GM13977 (cell line): Measurements from ENCODE around the gene ZFHX3.

Source experiments
- DNase-seq: peaks from one replicate; pipeline ENCODE4 v3.0.0; 2012; ENCODE audit warnings: low spot score
- in situ Hi-C: fragments of 300-500 bp; cut with MboI; formaldehyde crosslinking; loops from one replicate; pipeline ENCODE4 v1.12.0; 2022; ENCODE audit warnings: low sequenced_read_pairs, low pct_unique_long_range_greater_than_20kb, mixed read lengths, inconsistent platforms; ENCODE audit not compliant: unreplicated experiment
- TF ChIP-seq, protein P1 (sequence below): IDR thresholded peaks from 2 replicates; pipeline ENCODE4 v1.5.1; 2012; ENCODE audit warnings: mild to moderate bottlenecking, control low read depth; ENCODE audit not compliant: insufficient read depth; ENCODE audit errors: extremely low read depth, missing control alignments

The ZFHX3 gene

DNA sequence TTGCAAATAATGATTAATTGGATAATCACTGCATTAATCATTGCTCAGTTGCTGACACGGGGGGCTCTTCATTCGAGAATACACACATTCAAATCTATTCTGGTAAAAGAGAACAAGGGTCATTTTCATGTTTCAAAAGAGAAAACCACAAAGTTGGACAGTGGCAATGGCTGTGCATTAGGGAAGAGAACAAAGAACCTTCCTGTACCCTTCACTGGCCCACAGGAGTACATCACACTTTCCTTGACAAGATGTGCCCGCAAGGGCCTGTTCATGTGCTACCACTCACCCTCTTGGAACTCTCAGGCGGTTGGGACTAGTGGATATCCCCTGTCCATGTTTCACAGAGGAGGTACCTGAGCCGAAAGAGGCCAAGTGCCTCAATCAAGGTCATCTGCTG, 223.2 kb downstream of the ZFHX3 start:
- TF ChIP-seq, protein P1, sequence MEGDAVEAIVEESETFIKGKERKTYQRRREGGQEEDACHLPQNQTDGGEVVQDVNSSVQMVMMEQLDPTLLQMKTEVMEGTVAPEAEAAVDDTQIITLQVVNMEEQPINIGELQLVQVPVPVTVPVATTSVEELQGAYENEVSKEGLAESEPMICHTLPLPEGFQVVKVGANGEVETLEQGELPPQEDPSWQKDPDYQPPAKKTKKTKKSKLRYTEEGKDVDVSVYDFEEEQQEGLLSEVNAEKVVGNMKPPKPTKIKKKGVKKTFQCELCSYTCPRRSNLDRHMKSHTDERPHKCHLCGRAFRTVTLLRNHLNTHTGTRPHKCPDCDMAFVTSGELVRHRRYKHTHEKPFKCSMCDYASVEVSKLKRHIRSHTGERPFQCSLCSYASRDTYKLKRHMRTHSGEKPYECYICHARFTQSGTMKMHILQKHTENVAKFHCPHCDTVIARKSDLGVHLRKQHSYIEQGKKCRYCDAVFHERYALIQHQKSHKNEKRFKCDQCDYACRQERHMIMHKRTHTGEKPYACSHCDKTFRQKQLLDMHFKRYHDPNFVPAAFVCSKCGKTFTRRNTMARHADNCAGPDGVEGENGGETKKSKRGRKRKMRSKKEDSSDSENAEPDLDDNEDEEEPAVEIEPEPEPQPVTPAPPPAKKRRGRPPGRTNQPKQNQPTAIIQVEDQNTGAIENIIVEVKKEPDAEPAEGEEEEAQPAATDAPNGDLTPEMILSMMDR, result no peak
- in situ Hi-C loops, result loop anchor here (25.0 kb wide), 1 partner anchor 363 kb away; no protein-coding TSS in a partner anchor
- no peak for DNase-seq

DNA sequence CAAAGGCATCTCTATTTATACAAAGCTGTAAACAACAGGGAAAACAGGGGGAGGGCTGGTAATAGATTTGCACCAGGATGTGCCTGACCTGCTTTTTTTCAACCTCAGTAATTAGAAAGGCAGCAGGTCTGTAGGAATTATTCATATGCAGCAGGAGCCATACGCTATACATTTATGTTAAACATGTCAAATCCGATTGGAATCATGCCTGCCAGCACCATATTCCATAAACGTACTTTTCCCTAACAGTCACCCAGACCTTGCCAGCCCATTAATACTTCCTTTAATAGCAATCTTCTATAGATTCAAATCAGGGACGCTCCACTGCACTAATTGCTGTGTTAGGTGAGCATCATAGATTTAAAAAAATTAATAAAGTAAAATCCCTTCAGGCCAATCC, 223.9 kb downstream of the ZFHX3 start:
- DNase-seq, result no peak
- in situ Hi-C loops, result no loop called here
- TF ChIP-seq, protein P1, result no peak

DNA sequence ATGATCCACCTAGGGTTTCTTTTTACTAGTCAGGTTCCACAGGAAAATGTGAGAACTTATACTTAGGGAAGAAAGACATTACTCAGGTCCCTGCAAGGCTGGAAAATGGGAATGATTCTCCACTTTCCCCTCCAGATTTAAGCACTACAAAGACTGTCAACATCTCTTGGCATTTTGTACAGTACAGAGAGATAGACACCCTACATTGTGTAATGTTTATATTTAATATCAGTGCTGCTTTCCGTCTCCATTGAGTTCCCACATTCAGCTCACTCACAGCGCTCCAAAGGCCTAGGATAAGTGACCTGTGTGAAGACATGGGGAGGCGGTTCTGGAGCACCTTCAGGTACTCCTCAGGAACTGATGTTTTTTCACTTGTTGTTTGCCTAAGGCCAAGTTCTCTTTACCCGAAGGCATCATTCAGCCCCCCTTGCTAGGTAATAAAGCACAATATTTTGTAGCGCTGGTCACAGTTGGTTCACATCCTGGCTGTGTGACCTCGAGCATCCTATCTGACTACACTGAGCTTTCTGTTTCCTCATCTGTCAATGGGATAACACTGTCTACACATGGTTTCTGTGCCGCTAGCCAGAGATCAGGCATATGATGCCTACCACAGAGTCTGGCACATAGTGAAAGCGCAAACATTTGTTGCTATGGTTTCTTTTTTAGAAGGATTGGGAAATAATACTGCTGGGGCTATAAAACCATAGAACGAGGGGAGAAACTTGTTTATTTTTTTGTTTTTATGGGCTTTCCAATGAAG, 226.6 kb downstream of the ZFHX3 start:
- TF ChIP-seq, protein P1, result no peak
- in situ Hi-C loops, result no loop called here
- DNase-seq, result no peak

DNA sequence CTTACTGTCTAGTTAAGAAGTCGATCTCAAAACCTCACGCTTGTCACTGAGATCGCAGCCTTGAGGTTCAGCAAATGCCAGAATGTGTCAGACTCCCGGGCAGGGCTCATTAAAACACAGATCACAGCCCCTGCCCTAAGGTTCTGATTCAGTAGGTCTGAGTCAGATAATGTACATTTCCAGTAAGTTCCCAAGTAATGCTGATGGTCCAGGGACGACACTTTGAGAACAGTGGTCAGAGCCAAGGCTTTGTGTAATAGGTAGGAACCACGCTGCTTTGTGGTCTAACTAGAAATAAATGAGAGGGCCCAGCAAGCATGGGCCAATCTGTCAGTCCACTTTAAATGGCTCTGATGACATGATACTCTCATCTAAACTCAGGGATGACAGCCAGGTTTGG, 228.6 kb downstream of the ZFHX3 start:
- DNase-seq, result no peak
- TF ChIP-seq, protein P1, result no peak
- in situ Hi-C loops, result no loop called here

DNA sequence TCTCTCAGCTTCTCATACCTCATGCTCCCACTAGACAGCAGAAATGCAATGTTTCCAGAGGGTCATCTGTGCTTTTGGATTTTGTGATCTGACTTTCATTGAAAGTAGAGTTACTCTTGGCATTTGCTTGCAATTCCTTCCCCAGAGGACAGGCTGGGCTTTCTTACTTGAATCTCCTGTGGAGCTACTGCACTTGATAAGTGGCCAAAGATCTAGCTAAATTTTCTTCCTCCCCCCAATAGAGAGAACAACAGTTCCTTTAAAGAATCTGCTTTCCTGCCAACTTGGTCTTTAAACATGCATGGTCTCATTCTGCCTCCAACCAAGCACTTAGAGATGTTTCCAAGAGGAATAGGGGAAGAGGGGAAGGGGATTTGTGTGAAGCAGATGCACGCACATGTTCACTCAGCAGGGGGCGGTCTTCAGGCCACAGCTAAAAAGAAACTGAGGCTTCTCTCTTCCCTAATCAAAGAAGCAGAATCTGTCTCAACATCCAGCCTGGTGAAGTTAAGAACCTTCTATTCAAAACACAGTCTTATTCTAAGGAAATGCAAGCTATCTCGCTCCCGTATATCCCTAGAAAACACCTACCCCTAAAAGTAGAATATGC, 229.6 kb downstream of the ZFHX3 start:
- no peak for DNase-seq
- in situ Hi-C loops, result no loop called here
- TF ChIP-seq, protein P1, result peak; percentile 29

DNA sequence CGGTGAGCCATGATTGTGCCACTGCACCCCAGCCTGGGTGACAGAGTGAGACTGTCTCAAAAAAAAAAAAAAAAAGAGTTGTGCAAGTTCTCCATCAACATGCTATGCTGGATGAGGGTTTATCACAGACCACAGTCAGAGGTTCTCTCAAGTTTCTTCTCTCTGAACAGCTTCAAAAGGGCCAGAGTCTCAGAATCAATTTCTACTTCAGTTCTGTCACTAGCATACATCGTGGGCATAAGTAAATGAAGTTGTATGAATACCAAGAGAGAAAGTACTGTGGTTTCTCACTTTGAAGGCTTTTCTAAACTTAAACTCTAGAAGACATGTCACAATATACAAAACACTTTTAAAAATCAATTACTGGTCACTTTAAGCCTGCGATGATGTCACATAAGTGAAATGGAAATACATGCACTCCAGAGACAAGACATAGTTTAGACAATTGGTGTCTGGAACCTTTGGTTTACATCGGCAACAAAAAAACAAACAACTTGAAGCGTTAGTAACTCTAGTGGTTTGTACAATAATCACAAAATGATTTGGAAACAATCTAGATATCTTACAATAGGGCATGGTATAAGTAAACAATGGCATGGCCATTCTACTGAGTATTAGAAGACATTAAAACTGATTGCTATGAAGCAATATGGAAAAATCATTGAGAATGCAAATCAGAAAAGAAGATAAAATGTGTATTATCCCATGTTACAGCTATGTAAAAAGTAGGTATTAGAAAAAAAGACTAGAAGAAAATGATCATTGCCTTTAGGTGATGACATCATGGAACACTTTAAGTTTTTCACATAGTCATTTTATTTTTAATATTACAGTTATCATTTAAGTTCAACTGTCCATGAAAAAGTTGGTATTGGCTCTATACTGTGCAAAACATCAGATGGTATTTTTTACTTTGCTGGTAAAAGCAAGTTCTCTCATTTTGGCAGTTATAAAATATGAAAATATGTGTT, 232.3 kb downstream of the ZFHX3 start:
- peak; percentile 58 for DNase-seq
- TF ChIP-seq, protein P1, result no peak
- in situ Hi-C loops, result no loop called here
